ENCODE measurements around the gene UQCRH. TPM values are rescaled to one million over a fixed set of nuclear protein-coding genes. Genes with fewer than 3 reads are reported as not detected.

The UQCRH gene
- total RNA-seq = 197 and 202 TPM in 2 replicates

DNA sequence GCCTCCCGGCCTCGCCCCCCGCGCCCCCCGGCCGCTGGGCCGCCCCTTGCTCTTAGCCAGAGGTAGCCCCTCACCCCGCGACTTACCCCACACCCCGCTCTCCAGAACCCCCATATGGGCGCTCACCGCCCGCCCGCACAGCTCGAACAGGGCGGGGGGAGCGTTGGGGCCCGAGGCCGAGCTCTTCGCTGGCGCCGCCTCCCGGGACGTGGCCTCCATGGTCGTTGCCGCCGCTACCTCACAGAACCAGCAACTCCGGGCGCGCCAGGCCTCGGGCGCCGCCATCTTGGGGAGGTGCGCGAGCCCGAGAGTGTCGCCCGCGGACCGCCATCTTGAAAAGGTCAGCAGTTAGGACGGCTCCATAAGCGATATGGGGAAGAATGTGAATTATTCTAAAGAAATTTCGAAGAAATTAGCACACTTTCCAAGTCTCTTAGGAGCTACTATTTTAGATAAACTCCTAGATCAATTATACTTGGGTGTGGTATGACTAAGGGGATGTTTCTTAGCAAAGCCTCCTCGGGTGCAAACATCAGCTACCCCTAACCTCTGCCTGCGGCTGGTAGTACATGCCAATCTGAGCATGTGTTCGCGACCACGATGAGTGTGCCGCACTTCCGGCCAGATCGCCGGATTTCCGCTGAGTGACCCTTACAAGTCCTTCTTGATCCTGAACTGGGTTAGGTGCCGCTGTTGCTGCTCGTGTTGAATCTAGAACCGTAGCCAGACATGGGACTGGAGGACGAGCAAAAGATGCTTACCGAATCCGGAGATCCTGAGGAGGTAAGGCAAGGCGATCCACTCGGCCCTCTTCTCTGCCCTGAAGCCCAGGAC lies at the start of gene UQCRH, which contains the start of gene LRRC41:
UQCRH (plus strand) TSS at position 661 of the 834 bp plus-strand sequence; CDS start at position 730, 69 bp downstream.
LRRC41 (minus strand) TSS at position 579 of the 834 bp plus-strand sequence; CDS start at position 285, 294 bp downstream.
- TF ChIP-seq, protein P1, sequence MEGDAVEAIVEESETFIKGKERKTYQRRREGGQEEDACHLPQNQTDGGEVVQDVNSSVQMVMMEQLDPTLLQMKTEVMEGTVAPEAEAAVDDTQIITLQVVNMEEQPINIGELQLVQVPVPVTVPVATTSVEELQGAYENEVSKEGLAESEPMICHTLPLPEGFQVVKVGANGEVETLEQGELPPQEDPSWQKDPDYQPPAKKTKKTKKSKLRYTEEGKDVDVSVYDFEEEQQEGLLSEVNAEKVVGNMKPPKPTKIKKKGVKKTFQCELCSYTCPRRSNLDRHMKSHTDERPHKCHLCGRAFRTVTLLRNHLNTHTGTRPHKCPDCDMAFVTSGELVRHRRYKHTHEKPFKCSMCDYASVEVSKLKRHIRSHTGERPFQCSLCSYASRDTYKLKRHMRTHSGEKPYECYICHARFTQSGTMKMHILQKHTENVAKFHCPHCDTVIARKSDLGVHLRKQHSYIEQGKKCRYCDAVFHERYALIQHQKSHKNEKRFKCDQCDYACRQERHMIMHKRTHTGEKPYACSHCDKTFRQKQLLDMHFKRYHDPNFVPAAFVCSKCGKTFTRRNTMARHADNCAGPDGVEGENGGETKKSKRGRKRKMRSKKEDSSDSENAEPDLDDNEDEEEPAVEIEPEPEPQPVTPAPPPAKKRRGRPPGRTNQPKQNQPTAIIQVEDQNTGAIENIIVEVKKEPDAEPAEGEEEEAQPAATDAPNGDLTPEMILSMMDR (IDR thresholded peaks at IDR 0.05; ENCODE audit: extremely low read depth, low read depth, low read length) = peak; percentile 4
- Histone ChIP-seq H3K4me2 (ENCODE audit: insufficient read depth, low read length) (peak within 1 kb of the TSS; percentile 93), H2AFZ (ENCODE audit: low read length) (peak within 1 kb of the TSS; percentile 85), H3K36me3 (ENCODE audit: insufficient read depth, low read length) (no peaks in the 10 kb centered on the region), H3K4me1 (ENCODE audit: insufficient read depth, low read length) (peaks cover 27% of the 10 kb centered on the region), H3K9me3 (ENCODE audit: low read depth, low read length) (no peaks in the 10 kb centered on the region), H3K27ac (ENCODE audit: low read depth, low read length) (peak within 1 kb of the TSS; percentile 94), H3K4me3 (ENCODE audit: insufficient read depth, low read length) (peak within 1 kb of the TSS; percentile 92), H3K79me2 (ENCODE audit: insufficient read depth, low read length) (peaks cover 97% of the 10 kb centered on the region), H4K20me1 (ENCODE audit: insufficient read depth, low read length) (peaks cover 38% of the 10 kb centered on the region), H3K27me3 (ENCODE audit: insufficient read depth, low read length) (no peaks in the 10 kb centered on the region)
- peak; percentile 98 for DNase-seq (ENCODE audit: insufficient read length, low spot score, missing footprints)

DNA sequence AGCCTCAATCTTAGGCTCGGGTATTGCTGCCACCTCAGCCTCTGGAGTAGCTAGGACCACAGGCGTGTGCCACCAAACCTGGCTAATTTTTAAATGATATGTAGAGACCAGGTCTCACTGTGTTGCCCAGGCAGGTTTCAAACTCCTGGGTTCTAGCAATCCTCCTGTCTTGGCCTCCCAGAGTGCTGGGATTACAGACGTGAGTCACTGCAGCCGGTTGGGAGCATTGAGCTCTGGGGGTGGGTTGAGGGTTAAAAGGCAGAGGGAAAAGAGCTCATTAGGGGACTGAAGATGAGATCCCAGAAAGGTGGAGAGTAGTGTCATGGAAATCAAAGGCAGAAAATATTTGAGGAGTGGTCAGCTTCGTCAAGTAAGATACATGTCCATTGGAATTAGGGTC lies 48.8 kb upstream of the UQCRH start:
- TF ChIP-seq, protein P1 (IDR thresholded peaks at IDR 0.05; ENCODE audit: extremely low read depth, low read depth, low read length) = no peak
- H4K20me1 ChIP-seq (ENCODE audit: insufficient read depth, low read length) = no peaks in the 10 kb centered on the region
- H3K4me2 ChIP-seq (ENCODE audit: insufficient read depth, low read length) = no peak overlapping the region
- H2AFZ ChIP-seq (ENCODE audit: low read length) = no peak overlapping the region
- H3K4me1 ChIP-seq (ENCODE audit: insufficient read depth, low read length) = peaks cover 2% of the 10 kb centered on the region
- H3K27ac ChIP-seq (ENCODE audit: low read depth, low read length) = no peak overlapping the region
- peaks cover 10% of the 10 kb centered on the region for H3K36me3 ChIP-seq (ENCODE audit: insufficient read depth, low read length)
- no peak overlapping the region for H3K4me3 ChIP-seq (ENCODE audit: insufficient read depth, low read length)
- H3K9me3 ChIP-seq (ENCODE audit: low read depth, low read length) = no peaks in the 10 kb centered on the region
- no peaks in the 10 kb centered on the region for H3K27me3 ChIP-seq (ENCODE audit: insufficient read depth, low read length)
- no peak for DNase-seq (ENCODE audit: insufficient read length, low spot score, missing footprints)
- H3K79me2 ChIP-seq (ENCODE audit: insufficient read depth, low read length) = no peaks in the 10 kb centered on the region

DNA sequence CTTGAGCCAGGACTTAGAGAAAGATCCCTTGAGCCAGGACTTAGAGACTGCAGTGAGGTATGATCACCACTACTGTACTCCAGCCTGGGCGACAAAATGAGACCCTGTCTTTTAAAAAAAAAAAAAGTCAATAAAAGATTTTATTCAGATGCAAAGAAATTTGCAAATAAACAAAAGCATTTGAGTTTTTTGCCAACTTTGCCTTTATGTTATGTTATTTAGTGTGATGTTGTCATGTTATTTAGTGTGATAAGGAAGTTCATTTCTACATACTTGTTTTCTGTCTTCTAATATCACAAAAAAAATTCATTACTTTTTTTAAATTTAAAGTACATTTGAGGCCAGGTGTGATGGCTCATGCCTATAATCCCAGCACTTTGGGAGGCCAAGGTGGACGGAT lies 47.0 kb upstream of the UQCRH start:
- peaks cover 2% of the 10 kb centered on the region for H3K4me1 ChIP-seq (ENCODE audit: insufficient read depth, low read length)
- H4K20me1 ChIP-seq (ENCODE audit: insufficient read depth, low read length) = no peaks in the 10 kb centered on the region
- no peak overlapping the region for H3K27ac ChIP-seq (ENCODE audit: low read depth, low read length)
- H3K79me2 ChIP-seq (ENCODE audit: insufficient read depth, low read length) = no peaks in the 10 kb centered on the region
- peaks cover 19% of the 10 kb centered on the region for H3K36me3 ChIP-seq (ENCODE audit: insufficient read depth, low read length)
- no peak overlapping the region for H2AFZ ChIP-seq (ENCODE audit: low read length)
- TF ChIP-seq, protein P1 (IDR thresholded peaks at IDR 0.05; ENCODE audit: extremely low read depth, low read depth, low read length) = no peak
- no peak for DNase-seq (ENCODE audit: insufficient read length, low spot score, missing footprints)
- no peak overlapping the region for H3K4me3 ChIP-seq (ENCODE audit: insufficient read depth, low read length)
- H3K27me3 ChIP-seq (ENCODE audit: insufficient read depth, low read length) = no peaks in the 10 kb centered on the region
- no peaks in the 10 kb centered on the region for H3K9me3 ChIP-seq (ENCODE audit: low read depth, low read length)
- H3K4me2 ChIP-seq (ENCODE audit: insufficient read depth, low read length) = no peak overlapping the region

DNA sequence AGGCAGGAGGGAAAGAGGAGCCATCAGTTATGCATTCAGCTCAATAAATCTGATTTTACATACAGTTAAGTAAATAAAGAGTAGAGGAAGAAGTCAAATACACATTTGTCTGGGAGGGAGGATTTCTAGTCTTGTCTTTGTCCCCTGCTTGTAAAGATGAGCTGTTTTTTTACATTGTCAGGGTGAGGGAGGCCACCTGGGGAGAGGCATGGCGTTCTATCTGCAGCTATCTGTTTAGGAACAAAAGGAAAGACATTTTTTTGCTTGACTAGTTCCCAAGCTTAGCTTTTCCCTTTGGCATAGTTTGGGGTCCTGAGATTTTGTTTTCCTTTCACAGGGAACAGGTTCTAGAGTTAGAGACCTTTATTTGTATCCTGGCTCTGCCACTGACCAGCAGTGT lies 41.0 kb upstream of the UQCRH start:
- TF ChIP-seq, protein P1 (IDR thresholded peaks at IDR 0.05; ENCODE audit: extremely low read depth, low read depth, low read length) = no peak
- Histone ChIP-seq H3K9me3 (ENCODE audit: low read depth, low read length) (no peaks in the 10 kb centered on the region), H3K4me1 (ENCODE audit: insufficient read depth, low read length) (no peaks in the 10 kb centered on the region), H3K27me3 (ENCODE audit: insufficient read depth, low read length) (no peaks in the 10 kb centered on the region), H3K36me3 (ENCODE audit: insufficient read depth, low read length) (peaks cover 57% of the 10 kb centered on the region), H3K27ac (ENCODE audit: low read depth, low read length) (no peak overlapping the region), H2AFZ (ENCODE audit: low read length) (no peak overlapping the region), H3K79me2 (ENCODE audit: insufficient read depth, low read length) (no peaks in the 10 kb centered on the region), H3K4me2 (ENCODE audit: insufficient read depth, low read length) (no peak overlapping the region), H4K20me1 (ENCODE audit: insufficient read depth, low read length) (no peaks in the 10 kb centered on the region), H3K4me3 (ENCODE audit: insufficient read depth, low read length) (no peak overlapping the region)
- no peak for DNase-seq (ENCODE audit: insufficient read length, low spot score, missing footprints)

Measured in osteoblast (primary cell).